Left lung (tissue), 10 donors: ENCODE measurements around the gene CMIP. TPM values are rescaled to one million over a fixed set of nuclear protein-coding genes. Genes with fewer than 3 reads are reported as not detected.

ENCODE experiments used
- ATAC-seq: fragments of 200-7000 bp; cut with Tn5 transposase; one replicate; pipeline ENCODE4 v1.9.1; 2020; ENCODE audit warnings: moderate library complexity
- DNase-seq, 4 donors: peaks; one replicate each; pipeline ENCODE4 v3.0.0-alpha.2; 2013 to 2020
- H3K27ac ChIP-seq, 2 donors: fragments of 200-600 bp; sonication (generic) in 1 of 2; one replicate each; pipeline versions ENCODE4 v1.5.0 to v1.8.0; 2020 to 2021
- H3K27me3 ChIP-seq, 2 donors: fragments of 200-600 bp; sonication (generic) in 1 of 2; one replicate each; pipeline versions ENCODE4 v1.5.0 to v1.8.0; 2020 to 2021
- H3K36me3 ChIP-seq, 2 donors: fragments of 200-600 bp; sonication (generic) in 1 of 2; one replicate each; pipeline versions ENCODE4 v1.5.0 to v1.8.0; 2020 to 2021
- H3K4me1 ChIP-seq, 2 donors: fragments of 200-600 bp; one replicate each; pipeline ENCODE4 v1.8.0; 2021
- H3K4me3 ChIP-seq, 2 donors: fragments of 200-600 bp; sonication (generic) in 1 of 2; one replicate each; pipeline versions ENCODE4 v1.5.0 to v1.8.0; 2020 to 2021; ENCODE audit warnings: mild to moderate bottlenecking in 1 of 2
- H3K9me3 ChIP-seq, 2 donors: fragments of 200-600 bp; sonication (generic) in 1 of 2; one replicate each; pipeline versions ENCODE4 v1.5.0 to v1.8.0; 2020 to 2021
- CTCF ChIP-seq, 2 donors: fragments of 200-600 bp; sonication (generic) in 1 of 2; IDR thresholded peaks; one replicate each; pipeline versions ENCODE4 v1.5.0 to v1.8.0; 2021; ENCODE audit warnings: antibody characterized with exemption in 2 of 2
- intact Hi-C, 2 donors: fragments of 100-400 bp; cut with DNase I; formaldehyde crosslinking; loops; one replicate each; pipeline versions ENCODE4 v1.11.2 to v1.14.2; 2022
- polyA plus RNA-seq, 6 donors: library from polyadenylated mRNA; unstranded; fragments of 120-200 nt; gene quantifications; one replicate each; pipeline ENCODE4 v1.2.1, GENCODE V29; 2013; ENCODE audit not compliant: insufficient read length in 6 of 6
- total RNA-seq, 2 donors: library from RNA; stranded (reverse); fragmentation: NEBNext Ultra II Directional; extraction: Animal tissue kit (Norgen Biotek cat#: 25700); gene quantifications; one replicate each; pipeline ENCODE4 v1.2.1, GENCODE V29; 2021
- donor health status: DM: no; HTN: yes; CAD: no.
- donor health status: DM: no; HTN: no; CAD: no.

CMIP gene
- total and polyA plus RNA-seq, 8 donors: 35.3 to 55.8 (median 40.4) TPM

GRCh38 chr16:81431554-81432353 is 12.9 kb upstream of the CMIP start:
- Histone ChIP-seq H3K36me3 (no peaks in the 10 kb centered on the region), H3K9me3 (no peaks in the 10 kb centered on the region), H3K27ac (peak overlapping the region; percentile 20 to 45), H3K27me3 (no peaks in the 10 kb centered on the region), H3K4me1 (peaks cover 0 to 25% of the 10 kb centered on the region in 2 donors), H3K4me3 (no peak overlapping the region)
- peak in 1 of 4 donors; percentile 66 for DNase-seq
- peak; percentile 84 for ATAC-seq
- TF ChIP-seq CTCF (IDR thresholded peaks at IDR 0.05): no peak
- intact Hi-C loops: no loop called here

- peaks cover 0 to 6% of the 10 kb centered on the region in 2 donors for H3K27me3 ChIP-seq
- H3K27ac ChIP-seq: no peak overlapping the region
- no peak overlapping the region for H3K4me3 ChIP-seq
- H3K9me3 ChIP-seq: no peaks in the 10 kb centered on the region
- peaks cover 0 to 30% of the 10 kb centered on the region in 2 donors for H3K4me1 ChIP-seq
- no peak for DNase-seq
- ATAC-seq: no peak
- no peak for TF ChIP-seq CTCF (IDR thresholded peaks at IDR 0.05)
- H3K36me3 ChIP-seq: no peaks in the 10 kb centered on the region
- intact Hi-C loops: no loop called here
These were observed 11.6 kb upstream of the CMIP start for GRCh38 chr16:81432937-81433557.

DNA sequence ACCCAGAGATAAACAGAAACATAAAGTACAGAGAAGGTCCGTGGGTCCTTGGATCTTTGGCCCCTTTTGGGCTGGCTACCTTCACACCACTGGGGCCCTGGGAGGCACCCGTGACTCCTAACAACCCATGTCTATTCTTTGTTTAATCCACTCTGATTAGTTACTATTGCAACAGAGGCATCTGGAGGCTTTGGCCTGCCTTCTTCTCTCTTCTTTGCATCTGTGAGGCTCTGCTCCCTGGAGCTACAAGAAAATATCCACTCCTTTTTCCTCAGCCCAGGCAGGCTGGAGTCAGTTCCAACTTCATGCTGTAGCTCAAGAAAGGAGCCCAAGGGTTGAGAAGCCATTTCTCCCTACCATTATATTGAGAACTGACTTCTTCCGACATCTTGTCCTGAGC is 9.5 kb upstream of the CMIP start:
- DNase-seq (no peak), ATAC-seq (no peak)
- no peak for TF ChIP-seq CTCF (IDR thresholded peaks at IDR 0.05)
- no peaks in the 10 kb centered on the region for H3K36me3 ChIP-seq
- intact Hi-C loops: no loop called here
- H3K9me3 ChIP-seq: no peaks in the 10 kb centered on the region
- peaks cover 0 to 31% of the 10 kb centered on the region in 2 donors for H3K4me1 ChIP-seq
- H3K4me3 ChIP-seq: no peak overlapping the region
- peaks cover 0 to 8% of the 10 kb centered on the region in 2 donors for H3K27me3 ChIP-seq
- H3K27ac ChIP-seq: no peak overlapping the region

GRCh38 chr16:81435567-81435966 is 9.0 kb upstream of the CMIP start:
- TF ChIP-seq CTCF (IDR thresholded peaks at IDR 0.05): no peak
- intact Hi-C loops: no loop called here
- no peak for DNase-seq
- Histone ChIP-seq H3K9me3 (no peaks in the 10 kb centered on the region), H3K4me3 (no peak overlapping the region), H3K27ac (no peak overlapping the region), H3K27me3 (peaks cover 0 to 8% of the 10 kb centered on the region in 2 donors), H3K4me1 (peaks cover 0 to 31% of the 10 kb centered on the region in 2 donors), H3K36me3 (no peaks in the 10 kb centered on the region)
- ATAC-seq: no peak

GRCh38 chr16:81436386-81436785 is 8.2 kb upstream of the CMIP start:
- peaks cover 0 to 26% of the 10 kb centered on the region in 2 donors for H3K4me1 ChIP-seq
- ATAC-seq: no peak
- H3K27me3 ChIP-seq: peaks cover 0 to 8% of the 10 kb centered on the region in 2 donors
- DNase-seq: no peak
- intact Hi-C loops: no loop called here
- H3K4me3 ChIP-seq: no peak overlapping the region
- no peak for TF ChIP-seq CTCF (IDR thresholded peaks at IDR 0.05)
- H3K27ac ChIP-seq: no peak overlapping the region
- H3K36me3 ChIP-seq: no peaks in the 10 kb centered on the region
- H3K9me3 ChIP-seq: no peaks in the 10 kb centered on the region
